ENCODE data around the gene SIK3. TPM values are rescaled to one million over a fixed set of nuclear protein-coding genes. Genes with fewer than 3 reads are reported as not detected.

SIK3 gene
- polyA plus RNA-seq, 1 of the 3 experiments (the other 2 are of a cell fraction): 5.1 TPM

DNA sequence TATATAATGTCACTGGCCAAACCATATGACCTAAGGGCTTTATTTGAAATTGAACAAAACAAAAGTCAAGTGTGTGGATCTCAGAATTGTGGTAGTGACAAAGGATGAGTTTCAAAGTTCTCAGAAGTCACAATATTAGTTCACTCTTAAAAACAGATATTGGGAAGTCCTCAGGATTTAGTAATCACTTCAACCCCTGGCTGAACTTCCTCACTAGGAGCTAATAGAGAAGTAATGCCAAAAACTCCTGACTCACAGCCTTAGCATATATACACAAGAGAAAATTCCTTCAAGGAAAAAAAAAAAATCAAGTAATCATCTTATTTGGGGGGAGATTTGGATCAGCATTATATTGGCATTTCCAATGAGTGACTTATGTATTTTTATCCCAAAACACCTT is 185.2 kb downstream of the SIK3 start:
- Histone ChIP-seq H3K36me3 (replicated peaks in 1 of 2; ENCODE audit: control insufficient read depth in 1 of 2, insufficient read depth in 2 of 2, low read length in 1 of 2) (no peaks in the 10 kb centered on the region), H4K20me1 (ENCODE audit: insufficient read depth) (peaks cover 6% of the 10 kb centered on the region; the same call in 1 of the 2 replicates), H3K27ac (ENCODE audit: low read depth in 2 of 2, low read length in 1 of 2) (no peak overlapping the region), H3K4me3 (ENCODE audit: low read depth in 2 of 2, low read length in 1 of 2) (no peak overlapping the region), H3K9me2 (no peaks in the 10 kb centered on the region), H3K79me2 (ENCODE audit: insufficient read depth) (no peaks in the 10 kb centered on the region), H3K9me3 (no peaks in the 10 kb centered on the region), H3K9ac (no peak overlapping the region), H3K4me2 (peak overlapping the region; percentile 35; the same call in 1 of the 2 replicates), H3K27me3 (ENCODE audit: insufficient read depth) (no peaks in the 10 kb centered on the region), H3K4me1 (ENCODE audit: control insufficient read depth in 1 of 2, insufficient read depth in 2 of 2, low read depth in 1 of 2, low read length in 1 of 2) (peaks cover 2 to 14% of the 10 kb centered on the region in 2 experiments; a peak in 3 of 4 replicates), H3F3A (replicated peaks; ENCODE audit: insufficient read depth) (no peaks in the 10 kb centered on the region), H2AFZ (ENCODE audit: low read depth) (no peak overlapping the region)
- no peak for TF ChIP-seq RFX5 (IDR thresholded peaks at IDR 0.05; ENCODE audit: low read length)
- TF ChIP-seq TEAD4 (IDR thresholded peaks at IDR 0.05; ENCODE audit: borderline replicate concordance, insufficient read depth): no peak
- TF ChIP-seq, protein P1, sequence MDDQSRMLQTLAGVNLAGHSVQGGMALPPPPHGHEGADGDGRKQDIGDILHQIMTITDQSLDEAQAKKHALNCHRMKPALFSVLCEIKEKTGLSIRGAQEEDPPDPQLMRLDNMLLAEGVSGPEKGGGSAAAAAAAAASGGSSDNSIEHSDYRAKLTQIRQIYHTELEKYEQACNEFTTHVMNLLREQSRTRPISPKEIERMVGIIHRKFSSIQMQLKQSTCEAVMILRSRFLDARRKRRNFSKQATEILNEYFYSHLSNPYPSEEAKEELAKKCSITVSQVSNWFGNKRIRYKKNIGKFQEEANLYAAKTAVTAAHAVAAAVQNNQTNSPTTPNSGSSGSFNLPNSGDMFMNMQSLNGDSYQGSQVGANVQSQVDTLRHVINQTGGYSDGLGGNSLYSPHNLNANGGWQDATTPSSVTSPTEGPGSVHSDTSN (IDR thresholded peaks at IDR 0.05): no peak
- TF ChIP-seq RXRA (IDR thresholded peaks at IDR 0.05; ENCODE audit: borderline replicate concordance, low read depth): peak; percentile 85
- TF ChIP-seq, protein P2, sequence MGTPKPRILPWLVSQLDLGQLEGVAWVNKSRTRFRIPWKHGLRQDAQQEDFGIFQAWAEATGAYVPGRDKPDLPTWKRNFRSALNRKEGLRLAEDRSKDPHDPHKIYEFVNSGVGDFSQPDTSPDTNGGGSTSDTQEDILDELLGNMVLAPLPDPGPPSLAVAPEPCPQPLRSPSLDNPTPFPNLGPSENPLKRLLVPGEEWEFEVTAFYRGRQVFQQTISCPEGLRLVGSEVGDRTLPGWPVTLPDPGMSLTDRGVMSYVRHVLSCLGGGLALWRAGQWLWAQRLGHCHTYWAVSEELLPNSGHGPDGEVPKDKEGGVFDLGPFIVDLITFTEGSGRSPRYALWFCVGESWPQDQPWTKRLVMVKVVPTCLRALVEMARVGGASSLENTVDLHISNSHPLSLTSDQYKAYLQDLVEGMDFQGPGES (IDR thresholded peaks at IDR 0.05; ENCODE audit: low read depth, low read length): no peak
- no peak for TF ChIP-seq SMC3 (IDR thresholded peaks at IDR 0.05; ENCODE audit: low read depth, low read length)
- no peak for TF ChIP-seq GATA2 (CRISPR knock-in tag; IDR thresholded peaks at IDR 0.05)
- no peak for TF ChIP-seq JUND (IDR thresholded peaks at IDR 0.05)
- TF ChIP-seq FOSL2 (IDR thresholded peaks at IDR 0.05; ENCODE audit: borderline replicate concordance, low read depth): 0 out of 2 replicates have a peak, but pooled peaks have one; percentile 9
- TF ChIP-seq FOXM1 (IDR thresholded peaks at IDR 0.05; ENCODE audit: low read depth): no peak
- TF ChIP-seq NFIC (IDR thresholded peaks at IDR 0.05; ENCODE audit: borderline replicate concordance): peak; percentile 61; the same call in 1 of the 2 replicates
- TF ChIP-seq TCF12 (IDR thresholded peaks at IDR 0.05): peak; percentile 23; the same call in 1 of the 2 replicates
- TF ChIP-seq RAD21 (IDR thresholded peaks at IDR 0.05; ENCODE audit: low read length): no peak
- no peak for TF ChIP-seq RCOR1 (IDR thresholded peaks at IDR 0.05; ENCODE audit: low read length)
- no peak for TF ChIP-seq CHD2 (IDR thresholded peaks at IDR 0.05; ENCODE audit: low read length, partially characterized antibody)
- ChIA-PET POLR2A (no interaction called here), CTCF (interaction anchor here (0.7 to 0.9 kb wide), 2 partner anchors 71 to 193 kb away, joined by 3 to 4 read pairs; no protein-coding TSS in a partner anchor)
- DNase-seq: no peak

DNA sequence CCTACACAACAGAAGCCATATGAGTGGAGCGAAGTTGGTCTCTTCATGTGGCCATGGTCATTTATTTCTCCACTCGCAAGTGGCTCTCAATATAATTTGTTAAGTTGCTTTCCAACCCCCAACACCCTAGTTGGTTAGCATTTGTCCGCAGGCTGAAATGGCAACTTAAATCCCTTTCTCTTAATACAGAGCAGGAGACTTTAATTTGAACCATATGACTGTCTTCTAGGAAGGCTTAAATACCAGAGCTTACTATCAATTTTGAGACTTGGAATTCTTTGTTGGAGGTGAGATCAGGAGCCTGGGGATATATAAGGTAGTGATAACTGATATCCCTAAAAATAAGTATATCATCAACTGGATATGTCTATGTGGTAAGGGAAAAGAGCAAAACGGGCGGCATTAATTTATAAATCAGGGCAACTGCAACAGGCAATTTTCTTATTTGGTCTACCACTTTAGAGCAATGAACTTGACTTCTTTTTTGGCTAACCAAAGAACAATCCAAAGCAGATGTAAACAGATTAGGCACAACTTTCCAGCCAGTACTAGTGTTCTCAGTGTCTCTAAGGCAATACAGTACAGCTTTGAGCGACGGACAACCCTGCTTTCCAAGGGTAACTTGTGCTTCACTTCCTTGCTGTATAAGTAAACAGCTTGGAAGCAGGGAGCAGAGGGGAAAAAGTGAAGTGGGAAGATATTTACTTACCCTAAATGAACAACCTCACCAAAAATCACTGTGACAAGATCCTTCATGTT is 186.1 kb downstream of the SIK3 start:
- 98% methylated on average over 7 of the region's 7 CpGs for WGBS (ENCODE audit: low lambda C conversion rate)
- H3K27ac ChIP-seq (ENCODE audit: low read depth in 2 of 2, low read length in 1 of 2): no peak overlapping the region

More for the DNA sequence above, 186.1 kb downstream of the SIK3 start:
- H3K4me2 ChIP-seq: no peak overlapping the region
- POLR2A ChIA-PET: no interaction called here
- H3K4me1 ChIP-seq (ENCODE audit: control insufficient read depth in 1 of 2, insufficient read depth in 2 of 2, low read depth in 1 of 2, low read length in 1 of 2): peaks cover 2 to 14% of the 10 kb centered on the region in 2 experiments; a peak in 3 of 4 replicates
- H3K27me3 ChIP-seq (ENCODE audit: insufficient read depth): no peaks in the 10 kb centered on the region
- TF ChIP-seq TCF12 (IDR thresholded peaks at IDR 0.05) (no peak), MEF2A (IDR thresholded peaks at IDR 0.05; ENCODE audit: borderline replicate concordance, low read depth) (no peak), GABPA (IDR thresholded peaks at IDR 0.05; ENCODE audit: low read depth) (no peak), SMC3 (IDR thresholded peaks at IDR 0.05; ENCODE audit: low read depth, low read length) (no peak), RAD21 (IDR thresholded peaks at IDR 0.05; ENCODE audit: low read length) (no peak), ELF1 (IDR thresholded peaks at IDR 0.05) (no peak), SIN3A (IDR thresholded peaks at IDR 0.05; ENCODE audit: borderline replicate concordance, low read depth, low read length) (no peak), EZH2phosphoT487 (IDR thresholded peaks at IDR 0.05; ENCODE audit: borderline replicate concordance, low read depth) (no peak), RXRA (IDR thresholded peaks at IDR 0.05; ENCODE audit: borderline replicate concordance, low read depth) (no peak)
- CTCF ChIA-PET: interaction anchor here (0.9 kb wide), 1 partner anchor 72 kb away, joined by 3 read pairs; no protein-coding TSS in a partner anchor
- peaks cover 6% of the 10 kb centered on the region; the same call in 1 of the 2 replicates for H4K20me1 ChIP-seq (ENCODE audit: insufficient read depth)
- no peaks in the 10 kb centered on the region for H3K79me2 ChIP-seq (ENCODE audit: insufficient read depth)
- no peak overlapping the region for H2AFZ ChIP-seq (ENCODE audit: low read depth)
- no peak overlapping the region for H3K4me3 ChIP-seq (ENCODE audit: low read depth in 2 of 2, low read length in 1 of 2)
- H3K9me3 ChIP-seq: no peaks in the 10 kb centered on the region
- no peaks in the 10 kb centered on the region for H3K36me3 ChIP-seq (replicated peaks in 1 of 2; ENCODE audit: control insufficient read depth in 1 of 2, insufficient read depth in 2 of 2, low read length in 1 of 2)
- no peaks in the 10 kb centered on the region for H3F3A ChIP-seq (replicated peaks; ENCODE audit: insufficient read depth)
- no peak overlapping the region for H3K9ac ChIP-seq
- DNase-seq: no peak
- H3K9me2 ChIP-seq: no peaks in the 10 kb centered on the region
